ENCODE measurements around the gene SRSF1.

GRCh38 chr17:58002973-58003372, 4.1 kb downstream of the SRSF1 start:
- TF ChIP-seq POLR2A (IDR thresholded peaks at IDR 0.05; ENCODE audit: low read length) (no peak), GATA1 (IDR thresholded peaks at IDR 0.05; ENCODE audit: low read depth, low read length) (no peak)
